Measurements from ENCODE around the gene OR51D1.

DNA sequence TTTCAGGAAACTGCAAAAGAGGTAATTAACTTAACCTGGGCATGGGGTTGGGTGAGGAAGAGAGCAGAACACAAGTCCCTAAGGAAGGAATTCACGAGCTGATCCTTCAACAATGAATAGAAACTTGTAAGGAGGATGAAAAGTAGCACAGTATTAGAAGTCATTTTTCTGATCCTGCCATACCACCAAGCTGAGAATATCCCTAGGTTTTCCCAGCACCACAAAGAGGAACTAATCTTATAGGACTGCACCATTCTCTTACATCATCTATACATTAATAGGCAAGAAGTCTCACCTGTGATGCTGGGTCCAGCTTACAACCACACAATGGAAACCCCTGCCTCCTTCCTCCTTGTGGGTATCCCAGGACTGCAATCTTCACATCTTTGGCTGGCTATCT is 43.5 kb upstream of the OR51D1 start, which contains the start of gene OR52I1:
- TF ChIP-seq, protein P1, sequence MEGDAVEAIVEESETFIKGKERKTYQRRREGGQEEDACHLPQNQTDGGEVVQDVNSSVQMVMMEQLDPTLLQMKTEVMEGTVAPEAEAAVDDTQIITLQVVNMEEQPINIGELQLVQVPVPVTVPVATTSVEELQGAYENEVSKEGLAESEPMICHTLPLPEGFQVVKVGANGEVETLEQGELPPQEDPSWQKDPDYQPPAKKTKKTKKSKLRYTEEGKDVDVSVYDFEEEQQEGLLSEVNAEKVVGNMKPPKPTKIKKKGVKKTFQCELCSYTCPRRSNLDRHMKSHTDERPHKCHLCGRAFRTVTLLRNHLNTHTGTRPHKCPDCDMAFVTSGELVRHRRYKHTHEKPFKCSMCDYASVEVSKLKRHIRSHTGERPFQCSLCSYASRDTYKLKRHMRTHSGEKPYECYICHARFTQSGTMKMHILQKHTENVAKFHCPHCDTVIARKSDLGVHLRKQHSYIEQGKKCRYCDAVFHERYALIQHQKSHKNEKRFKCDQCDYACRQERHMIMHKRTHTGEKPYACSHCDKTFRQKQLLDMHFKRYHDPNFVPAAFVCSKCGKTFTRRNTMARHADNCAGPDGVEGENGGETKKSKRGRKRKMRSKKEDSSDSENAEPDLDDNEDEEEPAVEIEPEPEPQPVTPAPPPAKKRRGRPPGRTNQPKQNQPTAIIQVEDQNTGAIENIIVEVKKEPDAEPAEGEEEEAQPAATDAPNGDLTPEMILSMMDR (optimal IDR thresholded peaks at IDR 0.05 in 1 of 3, IDR thresholded peaks at IDR 0.05 in 1 of 3, conservative IDR thresholded peaks at IDR 0.05 in 1 of 3; ENCODE audit: extremely low read depth in 1 of 3, insufficient read depth in 2 of 3, low read length in 3 of 3), result no peak
- no peak for TF ChIP-seq EZH2 (IDR thresholded peaks at IDR 0.05; ENCODE audit: low read length)

Measured in keratinocyte (primary cell).